Trophoblast cell (in vitro differentiated cells and primary cell): ENCODE data around the gene ZCRB1.

Experiments used
- DNase-seq, 2 donors: peaks; one replicate each; pipeline ENCODE4 v3.0.0-alpha.2; 2016
- H2AFZ ChIP-seq: 2 replicates; pipeline ENCODE4 v1.6.1; 2013; ENCODE audit warnings: low read length, moderate library complexity, mild to moderate bottlenecking; ENCODE audit not compliant: insufficient read depth, poor library complexity
- H2AK5ac ChIP-seq: 2 replicates; pipeline ENCODE4 v1.6.1; 2013; ENCODE audit warnings: mild to moderate bottlenecking, low read length
- H2BK120ac ChIP-seq: 2 replicates; pipeline ENCODE4 v1.6.1; 2013; ENCODE audit warnings: low read length, mild to moderate bottlenecking, moderate library complexity; ENCODE audit not compliant: insufficient read depth, poor library complexity
- H2BK12ac ChIP-seq: 2 replicates; pipeline ENCODE4 v1.6.1; 2013; ENCODE audit warnings: mild to moderate bottlenecking, low read length, moderate library complexity
- H2BK5ac ChIP-seq: 2 replicates; pipeline ENCODE4 v1.6.1; 2013; ENCODE audit warnings: low read length, low read depth, moderate library complexity, mild to moderate bottlenecking; ENCODE audit not compliant: poor library complexity
- H3K14ac ChIP-seq: 2 replicates; pipeline ENCODE4 v1.6.1; 2013; ENCODE audit warnings: mild to moderate bottlenecking, low read length
- H3K18ac ChIP-seq: 2 replicates; pipeline ENCODE4 v1.6.1; 2013; ENCODE audit warnings: mild to moderate bottlenecking, low read length
- H3K23ac ChIP-seq: 2 replicates; pipeline ENCODE4 v1.6.1; 2013; ENCODE audit warnings: low read length
- H3K27ac ChIP-seq: 2 replicates; pipeline ENCODE4 v1.5.1; 2013; ENCODE audit warnings: low read depth, mild to moderate bottlenecking, inconsistent platforms, low read length, moderate library complexity
- H3K27me3 ChIP-seq: 2 replicates; pipeline ENCODE4 v1.6.1; 2013; ENCODE audit warnings: inconsistent platforms, mild to moderate bottlenecking, low read length, moderate library complexity; ENCODE audit not compliant: insufficient read depth
- H3K36me3 ChIP-seq, 2 experiments: 1 replicate in 1 of 2; 2 replicates in 1 of 2; pipeline ENCODE4 v1.6.1; 2013; ENCODE audit warnings: low read length in 2 of 2, mild to moderate bottlenecking in 2 of 2, moderate library complexity in 1 of 2; ENCODE audit not compliant: insufficient read depth in 2 of 2, control insufficient read depth in 1 of 2
- H3K4ac ChIP-seq: 2 replicates; pipeline ENCODE4 v1.6.1; 2013; ENCODE audit warnings: low read depth, mild to moderate bottlenecking, low read length, moderate library complexity
- H3K4me1 ChIP-seq, 2 experiments: 1 replicate in 1 of 2; 2 replicates in 1 of 2; pipeline ENCODE4 v1.6.1; 2013; ENCODE audit warnings: low read length in 2 of 2, mild to moderate bottlenecking in 2 of 2, moderate library complexity in 1 of 2; ENCODE audit not compliant: insufficient read depth in 2 of 2, control insufficient read depth in 1 of 2
- H3K4me2 ChIP-seq: 2 replicates; pipeline ENCODE4 v1.6.1; 2013; ENCODE audit warnings: inconsistent platforms, mild to moderate bottlenecking, low read length, moderate library complexity
- H3K4me3 ChIP-seq: 2 replicates; pipeline ENCODE4 v1.5.1; 2013; ENCODE audit warnings: mild to moderate bottlenecking, low read depth, low read length, inconsistent platforms
- H3K79me1 ChIP-seq: one replicate; pipeline ENCODE4 v1.6.1; 2013; ENCODE audit warnings: low read length
- H3K79me2 ChIP-seq: 2 replicates; pipeline ENCODE4 v1.6.1; 2013; ENCODE audit warnings: low read length, mild to moderate bottlenecking; ENCODE audit not compliant: control insufficient read depth, insufficient read depth, poor library complexity
- H3K9ac ChIP-seq: 2 replicates; pipeline ENCODE4 v1.6.1; 2013; ENCODE audit warnings: mild to moderate bottlenecking, low read length
- H3K9me3 ChIP-seq: 2 replicates; pipeline ENCODE4 v1.6.1; 2013; ENCODE audit warnings: low read depth, mild to moderate bottlenecking, control low read depth, inconsistent platforms, low read length; ENCODE audit not compliant: insufficient read depth
- H4K12ac ChIP-seq: 2 replicates; pipeline ENCODE4 v1.6.1; 2013; ENCODE audit warnings: low read depth, mild to moderate bottlenecking, low read length, moderate library complexity
- H4K8ac ChIP-seq: 2 replicates; pipeline ENCODE4 v1.6.1; 2013; ENCODE audit warnings: low read depth, mild to moderate bottlenecking, low read length, moderate library complexity
- H4K91ac ChIP-seq: one replicate; pipeline ENCODE4 v1.6.1; 2013; ENCODE audit warnings: low read depth, mild to moderate bottlenecking, low read length, moderate library complexity
- WGBS: extraction: QIAGEN DNeasy Blood & Tissue Kit; methylation state at CpG from one replicate; pipeline ENCODE4 v1.1.7; 2013; ENCODE audit warnings: missing lambda C conversion rate; ENCODE audit not compliant: insufficient read length, insufficient coverage; ENCODE audit errors: extremely low coverage; 5-methylcytosine and 5-hydroxymethylcytosine counted together

Gene ZCRB1

GRCh38 chr12:42291680-42292079, 34.2 kb downstream of the ZCRB1 start:
- no peaks in the 10 kb centered on the region for H3K27me3 ChIP-seq
- H3K23ac ChIP-seq = no peak overlapping the region
- no peaks in the 10 kb centered on the region for H3K4me1 ChIP-seq
- H3K9ac ChIP-seq = no peak overlapping the region
- H2BK120ac ChIP-seq = no peak overlapping the region
- no peaks in the 10 kb centered on the region for H3K79me1 ChIP-seq
- no peak overlapping the region for H3K14ac ChIP-seq
- H3K4me3 ChIP-seq = no peak overlapping the region
- no peaks in the 10 kb centered on the region for H3K9me3 ChIP-seq
- no peak overlapping the region for H2AFZ ChIP-seq
- H4K91ac ChIP-seq = no peak overlapping the region
- no peak overlapping the region for H4K8ac ChIP-seq
- H3K79me2 ChIP-seq = no peaks in the 10 kb centered on the region
- no peak overlapping the region for H4K12ac ChIP-seq
- WGBS = no CpG with 5 or more reads among the region's 2 CpGs
- no peak overlapping the region for H3K27ac ChIP-seq
- H3K36me3 ChIP-seq = no peaks in the 10 kb centered on the region
- no peak overlapping the region for H3K18ac ChIP-seq
- H2BK5ac ChIP-seq = no peak overlapping the region
- no peak overlapping the region for H3K4me2 ChIP-seq
- DNase-seq = peak; percentile 24 to 67
- H2BK12ac ChIP-seq = no peak overlapping the region
- no peak overlapping the region for H3K4ac ChIP-seq
- no peak overlapping the region for H2AK5ac ChIP-seq

- Histone ChIP-seq H3K9ac (no peak overlapping the region), H3K9me3 (no peaks in the 10 kb centered on the region), H3K4ac (no peak overlapping the region), H2BK5ac (no peak overlapping the region), H2AFZ (no peak overlapping the region), H3K18ac (no peak overlapping the region), H4K91ac (no peak overlapping the region), H3K79me2 (no peaks in the 10 kb centered on the region), H3K79me1 (no peaks in the 10 kb centered on the region), H3K4me3 (no peak overlapping the region), H3K4me1 (no peaks in the 10 kb centered on the region), H4K12ac (no peak overlapping the region), H3K23ac (no peak overlapping the region), H3K27ac (no peak overlapping the region), H3K36me3 (no peaks in the 10 kb centered on the region), H2AK5ac (no peak overlapping the region), H3K14ac (no peak overlapping the region), H2BK120ac (no peak overlapping the region), H4K8ac (no peak overlapping the region), H3K4me2 (no peak overlapping the region), H3K27me3 (no peaks in the 10 kb centered on the region), H2BK12ac (no peak overlapping the region)
- DNase-seq = no peak
- no CpG with 5 or more reads among the region's 9 CpGs for WGBS
Observed at GRCh38 chr12:42288544-42288943, 37.4 kb downstream of the ZCRB1 start.

GRCh38 chr12:42286741-42287140, 39.2 kb downstream of the ZCRB1 start:
- Histone ChIP-seq H3K79me2 (no peaks in the 10 kb centered on the region), H3K4me3 (no peak overlapping the region), H3K23ac (no peak overlapping the region), H3K4me1 (no peaks in the 10 kb centered on the region), H4K12ac (no peak overlapping the region), H3K18ac (no peak overlapping the region), H3K14ac (no peak overlapping the region), H2BK12ac (no peak overlapping the region), H2BK120ac (no peak overlapping the region), H3K27ac (no peak overlapping the region), H3K4me2 (no peak overlapping the region), H3K9me3 (no peaks in the 10 kb centered on the region), H3K79me1 (no peaks in the 10 kb centered on the region), H3K36me3 (no peaks in the 10 kb centered on the region), H4K8ac (no peak overlapping the region), H2AK5ac (no peak overlapping the region), H4K91ac (no peak overlapping the region), H3K27me3 (no peaks in the 10 kb centered on the region), H2BK5ac (no peak overlapping the region), H2AFZ (no peak overlapping the region), H3K9ac (no peak overlapping the region), H3K4ac (no peak overlapping the region)
- no CpG with 5 or more reads among the region's 26 CpGs for WGBS
- DNase-seq = no peak

GRCh38 chr12:42285431-42285830, 40.5 kb downstream of the ZCRB1 start:
- no CpG with 5 or more reads among the region's 2 CpGs for WGBS
- no peaks in the 10 kb centered on the region for H3K9me3 ChIP-seq
- H4K91ac ChIP-seq = no peak overlapping the region
- no peak overlapping the region for H3K4me2 ChIP-seq
- no peak overlapping the region for H2BK12ac ChIP-seq
- no peak overlapping the region for H2BK5ac ChIP-seq
- no peaks in the 10 kb centered on the region for H3K4me1 ChIP-seq
- H2BK120ac ChIP-seq = no peak overlapping the region
- H3K18ac ChIP-seq = no peak overlapping the region
- H3K79me2 ChIP-seq = no peaks in the 10 kb centered on the region
- H3K36me3 ChIP-seq = no peaks in the 10 kb centered on the region
- no peak overlapping the region for H4K12ac ChIP-seq
- H3K23ac ChIP-seq = no peak overlapping the region
- H2AFZ ChIP-seq = no peak overlapping the region
- no peak overlapping the region for H3K9ac ChIP-seq
- no peak for DNase-seq
- no peak overlapping the region for H2AK5ac ChIP-seq
- H3K27ac ChIP-seq = no peak overlapping the region
- H3K4me3 ChIP-seq = no peak overlapping the region
- H4K8ac ChIP-seq = no peak overlapping the region
- no peak overlapping the region for H3K4ac ChIP-seq
- no peaks in the 10 kb centered on the region for H3K27me3 ChIP-seq
- no peaks in the 10 kb centered on the region for H3K79me1 ChIP-seq
- H3K14ac ChIP-seq = no peak overlapping the region
